Ishikawa (cell line): ENCODE results near the gene SGCD.

Source experiments
- CEBPB ChIP-seq: IDR thresholded peaks from 2 replicates; pipeline ENCODE4 v1.6.1; 2012
- CREB1 ChIP-seq: IDR thresholded peaks from 2 replicates; pipeline ENCODE4 v1.6.1; 2012; ENCODE audit warnings: low read depth
- EGR1 ChIP-seq: IDR thresholded peaks from 2 replicates; pipeline ENCODE4 v1.6.1; 2012
- EP300 ChIP-seq: IDR thresholded peaks from 2 replicates; pipeline ENCODE4 v1.6.1; 2012; ENCODE audit warnings: borderline replicate concordance
- FOXM1 ChIP-seq: IDR thresholded peaks from 2 replicates; pipeline ENCODE4 v1.6.1; 2012; ENCODE audit warnings: low read depth, borderline replicate concordance
- MAX ChIP-seq: IDR thresholded peaks from 2 replicates; pipeline ENCODE4 v1.6.1; 2012
- NFIC ChIP-seq: IDR thresholded peaks from 2 replicates; pipeline ENCODE4 v1.6.1; 2012
- RAD21 ChIP-seq: IDR thresholded peaks from 2 replicates; pipeline ENCODE4 v1.6.1; 2012; ENCODE audit warnings: low read depth
- REST ChIP-seq: IDR thresholded peaks from 2 replicates; pipeline ENCODE4 v1.6.1; 2012; ENCODE audit warnings: low read depth, mild to moderate bottlenecking
- TAF1 ChIP-seq: IDR thresholded peaks from 2 replicates; pipeline ENCODE4 v1.6.1; 2012; ENCODE audit warnings: low read depth, mild to moderate bottlenecking
- TCF12 ChIP-seq: IDR thresholded peaks from 2 replicates; pipeline ENCODE4 v1.6.1; 2012; ENCODE audit warnings: low read depth
- TEAD4 ChIP-seq: IDR thresholded peaks from 2 replicates; pipeline ENCODE4 v1.6.1; 2012
- USF1 ChIP-seq: IDR thresholded peaks from 2 replicates; pipeline ENCODE4 v1.6.1; 2012
- YY1 ChIP-seq: IDR thresholded peaks from 2 replicates; pipeline ENCODE4 v1.6.1; 2012; ENCODE audit warnings: low read depth
- ZBTB7A ChIP-seq: IDR thresholded peaks from 2 replicates; pipeline ENCODE4 v1.6.1; 2012; ENCODE audit warnings: low read depth

Gene SGCD

GRCh38 chr5:156402387-156402921, 75.5 kb downstream of the SGCD start:
- TF ChIP-seq ZBTB7A (no peak), TEAD4 (no peak), TAF1 (no peak), REST (no peak), USF1 (no peak), NFIC (no peak), TCF12 (no peak), MAX (no peak), CREB1 (no peak), EGR1 (no peak), YY1 (no peak), CEBPB (no peak), RAD21 (no peak), FOXM1 (no peak), EP300 (no peak)

- TF ChIP-seq CEBPB = no peak
- TF ChIP-seq FOXM1 = no peak
- TF ChIP-seq NFIC = no peak
- no peak for TF ChIP-seq YY1
- no peak for TF ChIP-seq EGR1
- no peak for TF ChIP-seq TAF1
- TF ChIP-seq MAX = no peak
- TF ChIP-seq EP300 = no peak
- no peak for TF ChIP-seq CREB1
- TF ChIP-seq REST = no peak
- no peak for TF ChIP-seq RAD21
- no peak for TF ChIP-seq TEAD4
- TF ChIP-seq TCF12 = no peak
Measured at GRCh38 chr5:156405988-156406387, 79.0 kb downstream of the SGCD start.

- TF ChIP-seq TCF12 (no peak), CREB1 (no peak), FOXM1 (no peak), TAF1 (no peak), EP300 (no peak), REST (no peak), EGR1 (no peak), USF1 (no peak), MAX (no peak), YY1 (no peak), CEBPB (no peak), TEAD4 (no peak), RAD21 (no peak), NFIC (no peak), ZBTB7A (no peak)
Measured at GRCh38 chr5:156407251-156407650, 80.3 kb downstream of the SGCD start.

GRCh38 chr5:156409834-156410233, 82.9 kb downstream of the SGCD start:
- TF ChIP-seq TEAD4 (no peak), CEBPB (no peak), CREB1 (no peak), EGR1 (no peak), TCF12 (no peak), TAF1 (no peak), ZBTB7A (no peak), USF1 (no peak), NFIC (no peak), EP300 (no peak), FOXM1 (no peak)
